Activated CD4-positive, CD25-positive, alpha-beta regulatory T cell treated with anti-CD3 and anti-CD28 coated beads, Interleukin-2, amount 50 U/mL, for 72 hours (primary cell): ENCODE data around the gene B4GALNT3.
"Not testable (repeated sequence)": the region's sequence is repeated elsewhere in the genome, so short reads cannot be mapped to it uniquely, and the experiment has no call there.

Experiments used
- DNase-seq: peaks from one replicate; pipeline ENCODE4 v3.0.0; 2021

B4GALNT3 gene

GRCh38 chr12:561391-561705 is 101.6 kb downstream of the B4GALNT3 start:
- no peak for DNase-seq

- no peak for DNase-seq
Observed at GRCh38 chr12:561908-562593, 102.3 kb downstream of the B4GALNT3 start.

GRCh38 chr12:562634-563033 is 102.9 kb downstream of the B4GALNT3 start:
- DNase-seq, result no peak

GRCh38 chr12:563250-563781 is 103.6 kb downstream of the B4GALNT3 start:
- DNase-seq, result no peak

- DNase-seq, result no peak
Observed at GRCh38 chr12:563787-564298, 104.1 kb downstream of the B4GALNT3 start.

- DNase-seq, result no peak
Observed at GRCh38 chr12:565161-565560, 105.4 kb downstream of the B4GALNT3 start.

- DNase-seq, result no peak
Observed at GRCh38 chr12:565589-566105, 105.9 kb downstream of the B4GALNT3 start.

- DNase-seq, result no peak
Observed at GRCh38 chr12:568486-568885, 108.7 kb downstream of the B4GALNT3 start.

GRCh38 chr12:569091-569676 is 109.4 kb downstream of the B4GALNT3 start:
- DNase-seq, result no peak

- peak; percentile 91 for DNase-seq
Observed at GRCh38 chr12:569803-570434, 110.2 kb downstream of the B4GALNT3 start.

GRCh38 chr12:570435-570920 is 110.7 kb downstream of the B4GALNT3 start:
- DNase-seq, result no peak

- peak; percentile 25 for DNase-seq
Observed at GRCh38 chr12:570921-571794, 111.4 kb downstream of the B4GALNT3 start.

- no peak for DNase-seq
Observed at GRCh38 chr12:571795-572531, 112.2 kb downstream of the B4GALNT3 start.

GRCh38 chr12:572532-572899 is 112.8 kb downstream of the B4GALNT3 start:
- DNase-seq, result peak; percentile 20

- peak; percentile 4 for DNase-seq
Observed at GRCh38 chr12:573232-573631, 113.5 kb downstream of the B4GALNT3 start.

GRCh38 chr12:574475-575128 is 114.9 kb downstream of the B4GALNT3 start:
- no peak for DNase-seq

GRCh38 chr12:575129-575502 is 115.4 kb downstream of the B4GALNT3 start:
- no peak for DNase-seq

GRCh38 chr12:575948-576614 is 116.3 kb downstream of the B4GALNT3 start:
- peak; percentile 94 for DNase-seq

- no peak for DNase-seq
Observed at GRCh38 chr12:576615-577110, 116.9 kb downstream of the B4GALNT3 start.

- not testable (repeated sequence) for DNase-seq
Observed at GRCh38 chr12:577994-578747, 118.4 kb downstream of the B4GALNT3 start.
